CD14-positive monocyte (primary cell): ENCODE measurements around the gene IBSP. TPM values are rescaled to one million over a fixed set of nuclear protein-coding genes. Genes with fewer than 3 reads are reported as not detected.

Experiments
- DNase-seq, 3 donors: peaks; one replicate each; pipeline ENCODE4 v3.0.0-alpha.2; 2011 to 2022
- H2AFZ ChIP-seq: 2 replicates; pipeline ENCODE4 v1.6.0; 2012; ENCODE audit warnings: mild to moderate bottlenecking, low read depth, low read length, inconsistent platforms; ENCODE audit not compliant: insufficient read depth, poor library complexity, severe bottlenecking
- H3K27ac ChIP-seq, 2 donors: 1 replicate in 1 of 2; 2 replicates in 1 of 2; pipeline ENCODE4 v1.5.1; 2012 to 2013; ENCODE audit warnings: low read length in 2 of 2, control low read depth in 1 of 2, inconsistent platforms in 1 of 2, low read depth in 1 of 2, mild to moderate bottlenecking in 1 of 2
- H3K27me3 ChIP-seq, 2 donors: one replicate each; pipeline versions ENCODE4 v1.6.0 to v1.6.1; 2011 to 2013; ENCODE audit warnings: low read length in 2 of 2; ENCODE audit not compliant: control insufficient read depth in 2 of 2, insufficient read depth in 2 of 2
- H3K36me3 ChIP-seq, 2 donors: replicated peaks in 1 of 2; 1 replicate in 1 of 2; 2 replicates in 1 of 2; pipeline versions ENCODE4 v1.5.1 to v1.6.1; 2012 to 2013; ENCODE audit warnings: low read length in 2 of 2, control low read depth in 1 of 2, inconsistent platforms in 1 of 2, mild to moderate bottlenecking in 1 of 2; ENCODE audit not compliant: insufficient read depth in 2 of 2, control insufficient read depth in 1 of 2
- H3K4me1 ChIP-seq, 2 donors: 1 replicate in 1 of 2; 2 replicates in 1 of 2; pipeline versions ENCODE4 v1.5.1 to v1.6.1; 2012 to 2013; ENCODE audit warnings: low read length in 2 of 2, control low read depth in 1 of 2, inconsistent platforms in 1 of 2, mild to moderate bottlenecking in 1 of 2, moderate library complexity in 1 of 2; ENCODE audit not compliant: insufficient read depth in 2 of 2, control insufficient read depth in 1 of 2
- H3K4me2 ChIP-seq: replicated peaks from 2 replicates; pipeline ENCODE3; 2012; ENCODE audit warnings: low read length, moderate library complexity, mild to moderate bottlenecking; ENCODE audit not compliant: poor library complexity, severe bottlenecking; ENCODE audit errors: extremely low read depth
- H3K4me3 ChIP-seq, 3 experiments: fragments of 200-600 bp in 1 of 3; sonication (generic) in 1 of 3; replicated peaks in 1 of 3; 1 replicate in 2 of 3; 2 replicates in 1 of 3; pipeline ENCODE4 v1.5.1; 2011 to 2013; ENCODE audit warnings: low read length in 3 of 3, mild to moderate bottlenecking in 3 of 3, control low read depth in 2 of 3, low read depth in 2 of 3, inconsistent platforms in 1 of 3, moderate library complexity in 1 of 3
- H3K79me2 ChIP-seq: 2 replicates; pipeline ENCODE4 v1.6.0; 2012; ENCODE audit warnings: mild to moderate bottlenecking, control low read depth, inconsistent platforms, low read length, moderate library complexity; ENCODE audit not compliant: insufficient read depth
- H3K9ac ChIP-seq: 2 replicates; pipeline ENCODE4 v1.6.0; 2017; ENCODE audit warnings: low read length, mild to moderate bottlenecking; ENCODE audit not compliant: insufficient read depth, poor library complexity, severe bottlenecking
- H3K9me3 ChIP-seq, 2 donors: replicated peaks in 1 of 2; 1 replicate in 1 of 2; 2 replicates in 1 of 2; pipeline versions ENCODE4 v1.5.1 to v1.6.1; 2012 to 2013; ENCODE audit warnings: low read length in 2 of 2, control low read depth in 1 of 2; ENCODE audit not compliant: control insufficient read depth in 1 of 2, insufficient read depth in 1 of 2
- H4K20me1 ChIP-seq: 2 replicates; pipeline ENCODE4 v1.6.0; 2012; ENCODE audit warnings: mild to moderate bottlenecking, low read length, control low read depth, moderate library complexity; ENCODE audit not compliant: insufficient read depth
- H3K27ac Mint-ChIP-seq, 7 donors: one replicate each; pipeline ENCODE4 v1.8.0; 2020; ENCODE audit warnings: mild to moderate bottlenecking in 7 of 7, mixed read lengths in 7 of 7, moderate library complexity in 6 of 7, inconsistent platforms in 2 of 7
- H3K27me3 Mint-ChIP-seq, 3 donors: one replicate each; pipeline ENCODE4 v1.8.0; 2021 to 2022; ENCODE audit warnings: low read depth in 3 of 3, mild to moderate bottlenecking in 3 of 3, mixed read lengths in 3 of 3, moderate library complexity in 3 of 3, inconsistent platforms in 1 of 3
- H3K36me3 Mint-ChIP-seq, 2 donors: one replicate each; pipeline ENCODE4 v1.8.0; 2020; ENCODE audit warnings: mixed read lengths in 2 of 2, inconsistent platforms in 1 of 2, mild to moderate bottlenecking in 1 of 2
- H3K4me1 Mint-ChIP-seq: one replicate; pipeline ENCODE4 v1.8.0; 2020; ENCODE audit warnings: mild to moderate bottlenecking, mixed read lengths
- H3K4me3 Mint-ChIP-seq, 2 donors: one replicate each; pipeline ENCODE4 v1.8.0; 2020; ENCODE audit warnings: mild to moderate bottlenecking in 2 of 2, mixed read lengths in 2 of 2, moderate library complexity in 1 of 2
- H3K9me3 Mint-ChIP-seq, 7 donors: one replicate each; pipeline ENCODE4 v1.8.0; 2020 to 2022; ENCODE audit warnings: mixed read lengths in 7 of 7, mild to moderate bottlenecking in 6 of 7, moderate library complexity in 6 of 7, inconsistent platforms in 2 of 7
- WGBS: methylation state at CpG from one replicate; pipeline ENCODE4 v1.1.5; 2013; ENCODE audit warnings: missing lambda C conversion rate; ENCODE audit not compliant: insufficient coverage; 5-methylcytosine and 5-hydroxymethylcytosine counted together
- intact Hi-C, 2 donors: fragments of 100-400 bp; cut with micrococcal nuclease; formaldehyde crosslinking; loops; one replicate each; pipeline versions ENCODE4 v1.15.0 to v1.15.1; 2023
- polyA plus RNA-seq, 3 donors: library from polyadenylated mRNA; depleted of rRNA in 1 of 3; unstranded in 2 of 3; stranded (reverse) in 1 of 3; fragments of 300-500 nt in 2 of 3; fragments of >200 nt in 1 of 3; fragmentation: Illumina TruSeq in 2 of 3; gene quantifications; 1 replicate in 2 of 3; 2 replicates in 1 of 3; pipeline ENCODE4 v1.2.3, GENCODE V29; 2012 to 2021
- TF ChIP-seq, protein P1 (sequence below): fragments of 200-600 bp; IDR thresholded peaks from one replicate; pipeline ENCODE4 v1.8.0; 2022; ENCODE audit warnings: antibody characterized with exemption, mild to moderate bottlenecking

IBSP gene
- polyA plus RNA-seq, 3 donors, result not detected

DNA sequence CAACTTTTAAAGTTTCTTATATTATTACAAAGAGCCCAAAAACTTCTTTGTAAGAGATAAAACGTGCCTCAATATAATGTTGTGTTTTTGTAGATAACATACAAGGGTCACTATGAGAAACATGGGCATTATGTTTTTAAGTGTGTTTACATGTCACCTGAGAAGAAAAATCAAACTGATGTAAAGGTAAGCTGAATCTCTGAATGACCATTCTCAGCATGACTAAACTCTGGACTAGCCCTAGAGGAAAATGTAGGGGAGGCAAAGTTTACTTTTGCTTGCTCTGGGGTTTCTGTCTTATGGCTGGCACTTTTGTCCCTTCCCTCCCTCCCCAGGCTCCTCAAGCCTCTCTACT lies 40.2 kb downstream of the IBSP start:
- Histone ChIP-seq H3K27ac (no peak overlapping the region), H3K79me2 (no peaks in the 10 kb centered on the region), H3K9ac (no peak overlapping the region), H3K4me2 (no peak overlapping the region), H3K36me3 (no peaks in the 10 kb centered on the region), H3K9me3 (no peaks in the 10 kb centered on the region), H3K27me3 (no peaks in the 10 kb centered on the region), H2AFZ (no peak overlapping the region), H3K4me1 (peaks cover 12 to 15% of the 10 kb centered on the region in 2 donors), H3K4me3 (no peak overlapping the region), H4K20me1 (no peaks in the 10 kb centered on the region)
- WGBS, result no CpG with 5 or more reads among the region's 1 CpG
- DNase-seq, result no peak
- H3K27me3 Mint-ChIP-seq, result peaks cover 0 to 10% (median 5%) of the 10 kb centered on the region in 3 donors
- peaks cover 17% of the 10 kb centered on the region for H3K4me1 Mint-ChIP-seq
- no peaks in the 10 kb centered on the region for H3K36me3 Mint-ChIP-seq
- no peaks in the 10 kb centered on the region for H3K9me3 Mint-ChIP-seq
- intact Hi-C loops, result loop anchor here (5.0 to 10.0 kb wide), 3 partner anchors 105 to 157 kb away; no protein-coding TSS in a partner anchor
- H3K27ac Mint-ChIP-seq, result no peak overlapping the region
- TF ChIP-seq, protein P1, sequence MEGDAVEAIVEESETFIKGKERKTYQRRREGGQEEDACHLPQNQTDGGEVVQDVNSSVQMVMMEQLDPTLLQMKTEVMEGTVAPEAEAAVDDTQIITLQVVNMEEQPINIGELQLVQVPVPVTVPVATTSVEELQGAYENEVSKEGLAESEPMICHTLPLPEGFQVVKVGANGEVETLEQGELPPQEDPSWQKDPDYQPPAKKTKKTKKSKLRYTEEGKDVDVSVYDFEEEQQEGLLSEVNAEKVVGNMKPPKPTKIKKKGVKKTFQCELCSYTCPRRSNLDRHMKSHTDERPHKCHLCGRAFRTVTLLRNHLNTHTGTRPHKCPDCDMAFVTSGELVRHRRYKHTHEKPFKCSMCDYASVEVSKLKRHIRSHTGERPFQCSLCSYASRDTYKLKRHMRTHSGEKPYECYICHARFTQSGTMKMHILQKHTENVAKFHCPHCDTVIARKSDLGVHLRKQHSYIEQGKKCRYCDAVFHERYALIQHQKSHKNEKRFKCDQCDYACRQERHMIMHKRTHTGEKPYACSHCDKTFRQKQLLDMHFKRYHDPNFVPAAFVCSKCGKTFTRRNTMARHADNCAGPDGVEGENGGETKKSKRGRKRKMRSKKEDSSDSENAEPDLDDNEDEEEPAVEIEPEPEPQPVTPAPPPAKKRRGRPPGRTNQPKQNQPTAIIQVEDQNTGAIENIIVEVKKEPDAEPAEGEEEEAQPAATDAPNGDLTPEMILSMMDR, result peak; percentile 46
- H3K4me3 Mint-ChIP-seq, result no peak overlapping the region

DNA sequence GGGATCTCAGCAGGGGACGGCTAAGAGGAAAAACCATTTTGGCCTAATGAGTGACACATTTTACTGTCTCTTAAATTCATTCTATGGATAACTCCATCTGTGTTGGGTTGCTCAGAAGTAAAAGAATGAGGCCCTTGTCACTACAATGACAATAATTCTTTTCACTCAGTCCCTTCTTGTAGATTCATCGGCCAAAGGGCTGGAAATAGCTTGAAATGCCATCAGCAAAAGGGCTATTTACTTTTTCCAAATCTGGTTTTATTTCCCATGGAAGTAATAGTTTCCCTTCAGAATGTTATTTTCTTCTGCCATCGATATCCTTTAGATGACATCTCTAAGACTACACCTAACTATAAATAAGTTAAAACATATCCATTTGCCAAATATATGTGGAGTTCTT lies 40.8 kb downstream of the IBSP start:
- Histone ChIP-seq H3K79me2 (no peaks in the 10 kb centered on the region), H3K4me2 (no peak overlapping the region), H3K4me1 (peaks cover 12 to 17% of the 10 kb centered on the region in 2 donors), H3K27ac (no peak overlapping the region), H3K27me3 (no peaks in the 10 kb centered on the region), H3K4me3 (no peak overlapping the region), H3K9ac (no peak overlapping the region), H4K20me1 (no peaks in the 10 kb centered on the region), H3K36me3 (no peaks in the 10 kb centered on the region), H2AFZ (no peak overlapping the region), H3K9me3 (no peaks in the 10 kb centered on the region)
- WGBS, result no CpG with 5 or more reads among the region's 3 CpGs
- Mint-ChIP-seq H3K4me3 (no peak overlapping the region), H3K27ac (no peak overlapping the region), H3K27me3 (peaks cover 0 to 10% (median 5%) of the 10 kb centered on the region in 3 donors), H3K36me3 (no peaks in the 10 kb centered on the region), H3K9me3 (no peaks in the 10 kb centered on the region), H3K4me1 (peaks cover 18% of the 10 kb centered on the region)
- no peak for DNase-seq
- TF ChIP-seq, protein P1, result no peak
- intact Hi-C loops, result no loop called here
